SK-N-SH (cell line): ENCODE data around the gene TRA2B. TPM values are rescaled to one million over a fixed set of nuclear protein-coding genes. Genes with fewer than 3 reads are reported as not detected.

Experiments used
- CTCF ChIA-PET: fragments of 300-600, 350-600 bp; formaldehyde crosslinking; extraction: SDS; loops from one replicate; lab custom pipeline; 2021; lab: Yijun Ruan, JAX
- POLR2A ChIA-PET: fragments of 350-600 bp; sonication (Branson Sonifier 250); formaldehyde crosslinking; extraction: SDS; loops from one replicate; lab custom pipeline; 2020; ENCODE audit warnings: antibody characterized with exemption, inconsistent platforms; lab: Yijun Ruan, JAX
- DNase-seq: peaks from one replicate; pipeline ENCODE4 v3.0.0; 2012
- H2AFZ ChIP-seq: fragments of 200-600 bp; sonication (generic); 2 replicates; pipeline ENCODE4 v1.8.1; 2016; ENCODE audit warnings: antibody characterized with exemption, mild to moderate bottlenecking, low read depth
- H3F3A ChIP-seq: fragments of 200-600 bp; sonication (generic); replicated peaks from 2 replicates; pipeline ENCODE3; 2016; ENCODE audit warnings: antibody characterized with exemption, mild to moderate bottlenecking; ENCODE audit not compliant: insufficient read depth
- H3K27ac ChIP-seq, 2 experiments: fragments of 200-500 bp in 1 of 2; fragments of 200-600 bp in 1 of 2; sonication (Bioruptor generic) in 1 of 2; sonication (generic), shearing (Covaris generic) in 1 of 2; 2 replicates each; pipeline versions ENCODE4 v1.5.1 to v1.6.1; 2014 to 2016; ENCODE audit warnings: low read depth in 2 of 2, inconsistent platforms in 1 of 2, low read length in 1 of 2, mild to moderate bottlenecking in 1 of 2, mixed read lengths in 1 of 2
- H3K27me3 ChIP-seq: fragments of 200-600 bp; sonication (generic), shearing (Covaris generic); 2 replicates; pipeline ENCODE4 v1.6.1; 2016; ENCODE audit warnings: mixed run types; ENCODE audit not compliant: insufficient read depth
- H3K36me3 ChIP-seq, 2 experiments: fragments of 200-500 bp in 1 of 2; fragments of 200-600 bp in 1 of 2; sonication (Bioruptor generic) in 1 of 2; sonication (generic) in 1 of 2; replicated peaks in 1 of 2; 2 replicates each; pipeline versions ENCODE3 to v1.5.1; 2014 to 2016; ENCODE audit warnings: low read length in 1 of 2, mild to moderate bottlenecking in 1 of 2; ENCODE audit not compliant: insufficient read depth in 2 of 2, control insufficient read depth in 1 of 2
- H3K4me1 ChIP-seq, 2 experiments: fragments of 200-500 bp in 1 of 2; fragments of 200-600 bp in 1 of 2; sonication (Bioruptor generic) in 1 of 2; sonication (generic), shearing (Covaris generic) in 1 of 2; 2 replicates each; pipeline versions ENCODE4 v1.5.1 to v1.6.1; 2014 to 2016; ENCODE audit warnings: low read depth in 1 of 2, low read length in 1 of 2, mixed run types in 1 of 2; ENCODE audit not compliant: insufficient read depth in 2 of 2, control insufficient read depth in 1 of 2
- H3K4me2 ChIP-seq: fragments of 200-600 bp; sonication (generic), shearing (Covaris generic); 2 replicates; pipeline ENCODE4 v1.6.1; 2017; ENCODE audit warnings: mixed run types
- H3K4me3 ChIP-seq, 2 experiments: fragments of 200-500 bp in 1 of 2; fragments of 200-600 bp in 1 of 2; sonication (Bioruptor generic) in 1 of 2; sonication (generic), shearing (Covaris generic) in 1 of 2; 2 replicates each; pipeline versions ENCODE4 v1.5.1 to v1.8.1; 2014 to 2016; ENCODE audit warnings: low read depth in 2 of 2, inconsistent platforms in 1 of 2, low read length in 1 of 2, mild to moderate bottlenecking in 1 of 2, mixed read lengths in 1 of 2, moderate library complexity in 1 of 2
- H3K79me2 ChIP-seq: fragments of 200-600 bp; sonication (generic); 2 replicates; pipeline ENCODE4 v1.8.1; 2017; ENCODE audit warnings: mild to moderate bottlenecking; ENCODE audit not compliant: insufficient read depth
- H3K9ac ChIP-seq: fragments of 200-600 bp; sonication (generic); 2 replicates; pipeline ENCODE4 v1.6.1; 2017; ENCODE audit warnings: mixed run types
- H3K9me2 ChIP-seq: fragments of 200-600 bp; sonication (generic); 2 replicates; pipeline ENCODE4 v1.6.1; 2017; ENCODE audit warnings: mixed run types
- H3K9me3 ChIP-seq: fragments of 200-600 bp; sonication (generic); 2 replicates; pipeline ENCODE4 v1.6.1; 2017; ENCODE audit warnings: mixed run types, mild to moderate bottlenecking, moderate library complexity
- H4K20me1 ChIP-seq: fragments of 200-600 bp; sonication (generic); 2 replicates; pipeline ENCODE4 v1.6.1; 2017; ENCODE audit warnings: mild to moderate bottlenecking, mixed run types; ENCODE audit not compliant: insufficient read depth
- CTCF ChIP-seq: fragments of 200-600 bp; sonication (generic); IDR thresholded peaks from 2 replicates; pipeline ENCODE4 v1.6.1; 2017; ENCODE audit warnings: antibody characterized with exemption, mild to moderate bottlenecking, moderate library complexity
- FOXJ3 ChIP-seq: sonication (generic); formaldehyde crosslinking; IDR thresholded peaks from 2 replicates; pipeline ENCODE4 v1.5.1; 2020; ENCODE audit warnings: mild to moderate bottlenecking, missing genetic modification reagents
- GABPA ChIP-seq: IDR thresholded peaks from 2 replicates; pipeline ENCODE4 v1.4.0; 2012; ENCODE audit warnings: low read depth, mild to moderate bottlenecking
- GATA2 ChIP-seq: sonication (generic); formaldehyde crosslinking; IDR thresholded peaks from 2 replicates; pipeline ENCODE4 v1.5.0; 2020; ENCODE audit warnings: mild to moderate bottlenecking, missing genetic modification reagents
- IRF3 ChIP-seq: fragments of 150-350 bp; IDR thresholded peaks from 2 replicates; pipeline ENCODE4 v1.6.1; 2016; ENCODE audit warnings: mild to moderate bottlenecking, low read depth, low read length
- JUND ChIP-seq: IDR thresholded peaks from 2 replicates; pipeline ENCODE4 v1.4.0; 2012
- MXI1 ChIP-seq: IDR thresholded peaks from 2 replicates; pipeline ENCODE4 v1.6.1; 2012; ENCODE audit warnings: mild to moderate bottlenecking, low read depth, low read length, improper control_type of control experiment
- NRF1 ChIP-seq: IDR thresholded peaks from 2 replicates; pipeline ENCODE4 v1.6.1; 2012; ENCODE audit warnings: low read depth, mild to moderate bottlenecking, low read length
- PBX3 ChIP-seq: IDR thresholded peaks from 2 replicates; pipeline ENCODE4; 2012
- POLR2AphosphoS5 ChIP-seq: IDR thresholded peaks from 2 replicates; pipeline ENCODE4 v1.6.1; 2012; ENCODE audit warnings: low read depth, low read length
- REST ChIP-seq: IDR thresholded peaks from 2 replicates; pipeline ENCODE4 v1.6.1; 2012; ENCODE audit warnings: mild to moderate bottlenecking, low read depth, low read length, moderate library complexity
- RFX5 ChIP-seq: IDR thresholded peaks from 2 replicates; pipeline ENCODE4 v1.6.1; 2012; ENCODE audit warnings: mild to moderate bottlenecking, improper control_type of control experiment, low read length
- SIN3A ChIP-seq: IDR thresholded peaks from 2 replicates; pipeline ENCODE4 v1.6.1; 2012; ENCODE audit warnings: low read depth, mild to moderate bottlenecking, low read length, moderate library complexity, borderline replicate concordance
- SMC3 ChIP-seq: IDR thresholded peaks from 2 replicates; pipeline ENCODE4 v1.6.1; 2012; ENCODE audit warnings: low read depth, low read length, improper control_type of control experiment
- TAF1 ChIP-seq: IDR thresholded peaks from 2 replicates; pipeline ENCODE4 v1.6.1; 2012; ENCODE audit warnings: low read depth, mild to moderate bottlenecking, low read length, moderate library complexity, borderline replicate concordance
- TCF12 ChIP-seq: IDR thresholded peaks from 2 replicates; pipeline ENCODE4 v1.4.0; 2012
- TEAD4 ChIP-seq: IDR thresholded peaks from 2 replicates; pipeline ENCODE4 v1.4.0; 2012; ENCODE audit warnings: mild to moderate bottlenecking, borderline replicate concordance; ENCODE audit not compliant: insufficient read depth
- WGBS: methylation state at CpG from one replicate; pipeline ENCODE4 v1.1.6; 2017; ENCODE audit warnings: low lambda C conversion rate; 5-methylcytosine and 5-hydroxymethylcytosine counted together
- polyA plus RNA-seq, 3 experiments: library from polyadenylated mRNA; depleted of rRNA; stranded (reverse); fragments of >200 nt; gene quantifications; 2 replicates each; pipeline ENCODE4 v1.2.3, GENCODE V29; 2012

Gene TRA2B
- polyA plus RNA-seq, 1 of the 3 experiments (the other 2 are of a cell fraction) = 212 TPM

GRCh38 chr3:185914911-185915629 is 22.7 kb downstream of the TRA2B start:
- TF ChIP-seq IRF3 (no peak), TCF12 (no peak), NRF1 (no peak), GATA2 (no peak), SIN3A (no peak), FOXJ3 (CRISPR knock-in tag) (no peak), JUND (no peak), SMC3 (no peak), POLR2AphosphoS5 (no peak; the same call in 1 of the 2 replicates), GABPA (no peak), MXI1 (no peak), TAF1 (no peak), REST (no peak), CTCF (no peak), RFX5 (no peak), PBX3 (no peak), TEAD4 (no peak)
- TF ChIP-seq, all 33 proteins: peak for 0
- peaks cover 72% of the 10 kb centered on the region for H4K20me1 ChIP-seq
- no peak overlapping the region for H3K27ac ChIP-seq
- CTCF ChIA-PET = interaction anchor here (0.8 kb wide), 2 partner anchors 16 to 255 kb away, joined by 3 read pairs; no protein-coding TSS in a partner anchor
- no peaks in the 10 kb centered on the region for H3K27me3 ChIP-seq
- H3K4me1 ChIP-seq = no peaks in the 10 kb centered on the region; a peak in 1 of 4 replicates
- no peak overlapping the region for H2AFZ ChIP-seq
- peaks cover 51% of the 10 kb centered on the region for H3K79me2 ChIP-seq
- H3K36me3 ChIP-seq = peaks cover 69 to 70% of the 10 kb centered on the region in 2 experiments
- no peak overlapping the region for H3K4me2 ChIP-seq
- peaks cover 87% of the 10 kb centered on the region for H3F3A ChIP-seq
- no peak overlapping the region for H3K4me3 ChIP-seq
- no peaks in the 10 kb centered on the region for H3K9me2 ChIP-seq
- WGBS = 97% methylated on average over 6 of the region's 6 CpGs
- no peak overlapping the region for H3K9ac ChIP-seq
- DNase-seq = no peak
- POLR2A ChIA-PET = no interaction called here
- no peaks in the 10 kb centered on the region for H3K9me3 ChIP-seq
